Measurements from ENCODE around the gene POLA1. TPM values are rescaled to one million over a fixed set of nuclear protein-coding genes. Genes with fewer than 3 reads are reported as not detected.

POLA1 gene
- polyA plus RNA-seq, 1 experiment: 2.2 TPM

DNA sequence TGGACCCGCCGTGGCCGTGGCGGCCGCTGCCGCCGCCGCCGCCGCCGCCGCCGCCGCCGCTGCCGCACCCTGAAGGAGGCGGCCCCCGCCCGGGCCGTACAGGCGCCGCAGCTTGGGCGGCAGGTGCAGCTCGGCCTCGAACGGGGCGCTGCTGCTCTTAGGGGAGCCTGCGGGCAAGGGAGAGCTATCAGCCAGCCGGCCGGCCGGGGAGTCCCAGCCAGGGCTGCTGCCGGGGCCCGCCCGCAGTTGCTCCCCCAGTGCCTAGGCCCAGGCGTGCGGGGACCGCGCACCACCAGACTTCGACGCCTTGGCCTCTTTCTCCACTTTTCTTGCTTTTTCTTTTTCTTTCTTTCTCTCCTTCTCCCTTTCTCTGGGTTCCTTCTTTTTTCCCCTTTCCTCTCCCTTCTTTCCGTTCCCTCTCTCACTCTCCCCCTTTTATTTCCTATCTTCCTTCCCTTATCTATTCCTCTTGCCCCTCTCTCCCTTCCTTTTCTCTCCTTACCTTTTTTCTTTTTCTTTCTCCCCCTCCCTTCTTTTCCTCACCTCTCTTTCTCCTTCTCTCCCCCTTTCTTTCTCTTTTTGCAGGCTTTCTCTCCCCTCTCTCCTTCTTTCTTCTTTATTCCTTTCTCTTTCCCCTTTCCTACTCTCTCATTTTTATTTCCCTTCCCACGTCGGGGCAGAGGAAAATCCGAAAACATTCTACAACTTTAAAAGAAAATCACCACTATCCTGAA lies 320.1 kb downstream of the POLA1 start:
- TF ChIP-seq, protein P1, sequence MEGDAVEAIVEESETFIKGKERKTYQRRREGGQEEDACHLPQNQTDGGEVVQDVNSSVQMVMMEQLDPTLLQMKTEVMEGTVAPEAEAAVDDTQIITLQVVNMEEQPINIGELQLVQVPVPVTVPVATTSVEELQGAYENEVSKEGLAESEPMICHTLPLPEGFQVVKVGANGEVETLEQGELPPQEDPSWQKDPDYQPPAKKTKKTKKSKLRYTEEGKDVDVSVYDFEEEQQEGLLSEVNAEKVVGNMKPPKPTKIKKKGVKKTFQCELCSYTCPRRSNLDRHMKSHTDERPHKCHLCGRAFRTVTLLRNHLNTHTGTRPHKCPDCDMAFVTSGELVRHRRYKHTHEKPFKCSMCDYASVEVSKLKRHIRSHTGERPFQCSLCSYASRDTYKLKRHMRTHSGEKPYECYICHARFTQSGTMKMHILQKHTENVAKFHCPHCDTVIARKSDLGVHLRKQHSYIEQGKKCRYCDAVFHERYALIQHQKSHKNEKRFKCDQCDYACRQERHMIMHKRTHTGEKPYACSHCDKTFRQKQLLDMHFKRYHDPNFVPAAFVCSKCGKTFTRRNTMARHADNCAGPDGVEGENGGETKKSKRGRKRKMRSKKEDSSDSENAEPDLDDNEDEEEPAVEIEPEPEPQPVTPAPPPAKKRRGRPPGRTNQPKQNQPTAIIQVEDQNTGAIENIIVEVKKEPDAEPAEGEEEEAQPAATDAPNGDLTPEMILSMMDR (IDR thresholded peaks at IDR 0.05; ENCODE audit: low read depth, low read length): no peak
- DNase-seq (ENCODE audit: low read depth, low spot score): no peak
- Histone ChIP-seq H3K4me3 (ENCODE audit: low read depth, low read length) (no peak overlapping the region), H3K27me3 (ENCODE audit: control insufficient read depth, insufficient read depth, low read length) (peaks cover 84% of the 10 kb centered on the region), H3K9me3 (ENCODE audit: control insufficient read depth, insufficient read depth, low read length) (peaks cover 10% of the 10 kb centered on the region), H3K27ac (ENCODE audit: low read depth, low read length) (no peak overlapping the region)
- ChIA-PET CTCF (no interaction called here), POLR2A (no interaction called here)

DNA sequence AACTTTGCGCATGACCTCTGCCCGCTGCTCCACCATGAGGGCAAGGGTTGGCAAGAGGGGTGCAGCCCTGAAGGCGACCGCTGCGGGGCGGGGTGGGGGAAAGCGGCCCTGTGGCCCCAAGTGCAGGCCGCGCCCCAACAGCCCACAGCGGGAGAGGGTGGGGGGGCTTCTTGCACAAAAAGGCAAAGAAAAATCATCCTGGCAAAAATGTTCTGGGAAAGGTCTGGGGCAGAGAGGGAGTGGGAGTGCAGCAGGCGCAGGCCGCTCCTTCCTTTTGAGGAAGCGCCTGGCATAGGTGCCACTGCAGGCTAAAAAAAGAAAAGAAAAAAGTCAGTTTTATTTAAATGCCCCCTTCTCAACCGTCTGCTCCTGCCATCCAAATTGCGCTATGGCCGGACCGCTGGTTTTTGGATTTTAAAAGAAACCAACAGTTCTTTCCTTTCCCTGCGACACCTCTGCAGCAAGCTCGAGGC lies 320.7 kb downstream of the POLA1 start:
- H3K4me3 ChIP-seq (ENCODE audit: low read depth, low read length): no peak overlapping the region
- peaks cover 82% of the 10 kb centered on the region for H3K27me3 ChIP-seq (ENCODE audit: control insufficient read depth, insufficient read depth, low read length)
- DNase-seq (ENCODE audit: low read depth, low spot score): no peak
- peaks cover 10% of the 10 kb centered on the region for H3K9me3 ChIP-seq (ENCODE audit: control insufficient read depth, insufficient read depth, low read length)
- no peak overlapping the region for H3K27ac ChIP-seq (ENCODE audit: low read depth, low read length)
- TF ChIP-seq, protein P1 (IDR thresholded peaks at IDR 0.05; ENCODE audit: low read depth, low read length): no peak
- ChIA-PET CTCF (no interaction called here), POLR2A (no interaction called here)

DNA sequence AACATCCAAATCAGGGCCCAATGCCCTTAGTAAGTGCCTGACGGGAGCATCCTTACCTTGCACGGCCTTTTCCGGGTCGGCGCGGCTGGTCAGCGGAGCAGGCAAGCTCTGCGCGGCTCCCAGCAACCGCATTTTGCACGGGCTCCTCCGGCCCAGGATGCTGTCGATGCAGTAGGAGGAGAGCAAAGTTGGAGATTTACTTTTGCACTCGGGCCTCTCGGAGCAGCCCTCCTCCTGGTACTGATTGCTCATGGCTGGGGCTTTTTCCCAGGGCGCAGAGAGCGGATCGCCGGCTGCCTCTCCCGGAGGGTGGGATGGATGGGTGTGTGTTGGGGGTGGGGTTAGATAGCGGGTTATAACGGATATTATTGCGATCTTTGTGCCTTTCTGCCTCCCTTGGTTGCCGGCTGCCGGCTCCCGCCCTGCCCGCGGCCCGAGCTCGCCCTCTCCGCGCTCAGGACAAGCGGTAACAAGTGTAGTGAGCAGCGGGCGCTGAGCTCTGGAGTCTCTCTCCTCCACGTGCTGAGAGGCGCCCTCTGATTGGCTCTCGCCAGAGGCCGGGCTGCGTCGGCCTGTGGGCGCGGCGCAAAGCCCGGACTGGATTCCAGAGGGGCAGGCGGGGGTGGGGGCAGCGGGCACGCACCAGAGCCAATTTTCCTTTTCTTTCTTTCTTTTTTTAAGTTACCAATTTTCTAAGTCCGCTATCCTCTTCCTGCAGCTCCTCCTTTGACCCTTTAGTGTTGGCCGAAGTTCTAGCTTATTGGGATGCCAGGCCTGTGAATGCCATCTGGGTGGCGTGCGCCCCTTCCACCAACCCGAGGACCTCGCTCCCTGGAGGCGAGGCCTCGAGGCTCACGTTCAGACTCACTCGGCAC lies 322.0 kb downstream of the POLA1 start, which contains the start of gene ARX:
ARX (minus strand) TSS at position 480 of the 875 bp plus-strand sequence; CDS start at position 252, 228 bp downstream.
- H3K27ac ChIP-seq (ENCODE audit: low read depth, low read length): no peak within 1 kb of the TSS
- H3K27me3 ChIP-seq (ENCODE audit: control insufficient read depth, insufficient read depth, low read length): peaks cover 82% of the 10 kb centered on the region
- TF ChIP-seq, protein P1 (IDR thresholded peaks at IDR 0.05; ENCODE audit: low read depth, low read length): no peak
- H3K4me3 ChIP-seq (ENCODE audit: low read depth, low read length): no peak within 1 kb of the TSS
- CTCF ChIA-PET: no interaction called here
- peak; percentile 6 for DNase-seq (ENCODE audit: low read depth, low spot score)
- POLR2A ChIA-PET: interaction anchor here (0.7 kb wide), 1 partner anchor 164 kb away, joined by 3 read pairs; no protein-coding TSS in a partner anchor
- peaks cover 10% of the 10 kb centered on the region for H3K9me3 ChIP-seq (ENCODE audit: control insufficient read depth, insufficient read depth, low read length)

DNA sequence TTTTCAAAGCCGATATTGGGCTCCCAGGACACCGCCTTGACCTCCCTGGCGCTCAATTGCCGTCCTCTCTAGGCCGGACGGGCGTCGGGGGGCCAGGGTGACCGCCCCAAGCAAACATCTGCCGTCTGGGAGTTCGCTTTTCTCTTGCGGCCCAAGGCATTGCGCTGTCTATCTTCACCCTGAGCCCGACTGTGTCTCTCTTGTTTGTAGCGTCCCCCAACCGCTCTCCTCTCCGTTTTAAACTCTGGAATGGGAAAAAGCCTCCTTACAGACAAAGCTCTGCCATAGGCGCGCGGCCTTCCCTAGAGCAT lies 322.6 kb downstream of the POLA1 start:
- no peak overlapping the region for H3K27ac ChIP-seq (ENCODE audit: low read depth, low read length)
- ChIA-PET CTCF (no interaction called here), POLR2A (no interaction called here)
- peaks cover 10% of the 10 kb centered on the region for H3K9me3 ChIP-seq (ENCODE audit: control insufficient read depth, insufficient read depth, low read length)
- H3K27me3 ChIP-seq (ENCODE audit: control insufficient read depth, insufficient read depth, low read length): peaks cover 80% of the 10 kb centered on the region
- H3K4me3 ChIP-seq (ENCODE audit: low read depth, low read length): no peak overlapping the region
- no peak for DNase-seq (ENCODE audit: low read depth, low spot score)
- TF ChIP-seq, protein P1 (IDR thresholded peaks at IDR 0.05; ENCODE audit: low read depth, low read length): no peak

All from AG04450 (cell line).